HepG2 (cell line): ENCODE measurements around the gene BTBD19. TPM values are rescaled to one million over a fixed set of nuclear protein-coding genes. Genes with fewer than 3 reads are reported as not detected.

ENCODE experiments used
- NBN ChIP-seq: fragments of 450-650 bp; conservative IDR thresholded peaks from 2 replicates; pipeline ENCODE4 v1.6.1; 2017
- PAXIP1 ChIP-seq: sonication (generic); formaldehyde crosslinking; conservative IDR thresholded peaks from 2 replicates; pipeline ENCODE4 v1.4.0; 2020; ENCODE audit warnings: mild to moderate bottlenecking, missing genetic modification reagents, moderate library complexity
- polyA plus RNA-seq, 8 experiments: library from polyadenylated mRNA; depleted of rRNA in 3 of 8; stranded (reverse) in 7 of 8; unstranded in 1 of 8; fragments of >200 nt; fragmentation: Illumina TruSeq in 4 of 8; extraction: Trizol in 4 of 8; gene quantifications; 2 replicates each; pipeline versions ENCODE4 v1.2.1 to v1.2.3, GENCODE V29; 2011 to 2016; ENCODE audit warnings: low read depth in 4 of 8, missing spikeins in 1 of 8, mixed read lengths in 1 of 8; ENCODE audit not compliant: insufficient read depth in 1 of 8
- total RNA-seq, 5 experiments: library from RNA; depleted of rRNA; stranded (reverse); fragments of >200 nt; fragmentation: Illumina TruSeq; extraction: Trizol; gene quantifications; 2 replicates each; pipeline ENCODE4 v1.2.3, GENCODE V29; 2016; ENCODE audit warnings: low read depth in 1 of 5
- TF ChIP-seq, protein P1 (sequence below): sonication (generic); formaldehyde crosslinking; IDR thresholded peaks from 2 replicates; pipeline ENCODE4 v1.4.0; 2020; ENCODE audit warnings: mild to moderate bottlenecking, missing genetic modification reagents
- TF ChIP-seq, protein P2 (sequence below): conservative IDR thresholded peaks from 2 replicates; pipeline ENCODE4 v1.6.1; 2018; ENCODE audit warnings: missing genetic modification reagents

BTBD19 gene
- total and polyA plus RNA-seq, 2 of the 13 experiments (the other 11 are each of a cell fraction or from before 2014, with no cell fraction given), result 2.7 to 6.7 TPM

DNA sequence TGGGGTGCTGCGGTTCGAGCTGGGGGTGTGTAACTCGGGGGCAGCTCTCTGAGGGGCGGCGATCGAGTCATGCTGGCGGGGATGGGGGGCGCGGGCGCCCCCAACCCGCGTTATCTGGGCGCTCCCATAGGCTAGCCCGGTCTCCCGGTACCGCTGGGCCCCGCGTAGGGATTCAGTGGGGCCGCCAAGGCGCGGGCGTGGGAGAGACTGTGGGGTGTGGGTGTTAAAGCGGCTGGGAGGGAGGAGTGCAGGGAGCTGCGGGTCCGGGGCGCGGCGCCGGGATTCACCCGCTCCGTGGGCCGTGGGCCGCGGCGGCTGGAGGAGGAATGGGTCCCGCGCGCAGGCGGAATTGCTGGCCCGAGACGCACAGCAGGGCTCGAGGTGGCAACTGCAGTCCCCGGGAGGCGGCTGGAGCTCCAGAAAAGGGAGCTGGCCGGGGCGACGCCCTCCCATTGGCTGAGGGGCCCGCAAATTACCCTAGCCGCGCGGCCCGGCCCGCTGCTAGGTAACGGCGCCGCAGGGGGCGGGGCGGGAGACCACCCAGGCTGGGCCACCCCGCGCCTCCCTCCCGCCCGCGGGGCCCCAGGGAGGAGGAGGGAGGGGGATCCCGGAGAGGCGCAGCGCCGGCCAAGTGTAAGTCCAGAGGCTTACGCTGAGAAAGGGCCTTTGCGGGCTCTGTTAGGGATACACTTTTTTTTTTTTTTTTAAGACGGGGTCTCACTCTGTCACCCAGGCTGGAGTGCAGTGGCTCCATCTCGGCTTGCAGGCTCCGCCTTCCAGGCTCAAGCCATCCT lies 34.7 kb downstream of the BTBD19 start, which contains the start of gene PTCH2 (continued):
- TF ChIP-seq PAXIP1 (CRISPR knock-in tag) (0 out of 2 replicates have a peak, but pooled peaks have one; percentile 25), NBN (no peak)
- TF ChIP-seq, protein P1, sequence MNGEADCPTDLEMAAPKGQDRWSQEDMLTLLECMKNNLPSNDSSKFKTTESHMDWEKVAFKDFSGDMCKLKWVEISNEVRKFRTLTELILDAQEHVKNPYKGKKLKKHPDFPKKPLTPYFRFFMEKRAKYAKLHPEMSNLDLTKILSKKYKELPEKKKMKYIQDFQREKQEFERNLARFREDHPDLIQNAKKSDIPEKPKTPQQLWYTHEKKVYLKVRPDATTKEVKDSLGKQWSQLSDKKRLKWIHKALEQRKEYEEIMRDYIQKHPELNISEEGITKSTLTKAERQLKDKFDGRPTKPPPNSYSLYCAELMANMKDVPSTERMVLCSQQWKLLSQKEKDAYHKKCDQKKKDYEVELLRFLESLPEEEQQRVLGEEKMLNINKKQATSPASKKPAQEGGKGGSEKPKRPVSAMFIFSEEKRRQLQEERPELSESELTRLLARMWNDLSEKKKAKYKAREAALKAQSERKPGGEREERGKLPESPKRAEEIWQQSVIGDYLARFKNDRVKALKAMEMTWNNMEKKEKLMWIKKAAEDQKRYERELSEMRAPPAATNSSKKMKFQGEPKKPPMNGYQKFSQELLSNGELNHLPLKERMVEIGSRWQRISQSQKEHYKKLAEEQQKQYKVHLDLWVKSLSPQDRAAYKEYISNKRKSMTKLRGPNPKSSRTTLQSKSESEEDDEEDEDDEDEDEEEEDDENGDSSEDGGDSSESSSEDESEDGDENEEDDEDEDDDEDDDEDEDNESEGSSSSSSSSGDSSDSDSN (CRISPR knock-in tag), result peak; percentile 35; the same call in 1 of the 2 replicates
- TF ChIP-seq, protein P2, sequence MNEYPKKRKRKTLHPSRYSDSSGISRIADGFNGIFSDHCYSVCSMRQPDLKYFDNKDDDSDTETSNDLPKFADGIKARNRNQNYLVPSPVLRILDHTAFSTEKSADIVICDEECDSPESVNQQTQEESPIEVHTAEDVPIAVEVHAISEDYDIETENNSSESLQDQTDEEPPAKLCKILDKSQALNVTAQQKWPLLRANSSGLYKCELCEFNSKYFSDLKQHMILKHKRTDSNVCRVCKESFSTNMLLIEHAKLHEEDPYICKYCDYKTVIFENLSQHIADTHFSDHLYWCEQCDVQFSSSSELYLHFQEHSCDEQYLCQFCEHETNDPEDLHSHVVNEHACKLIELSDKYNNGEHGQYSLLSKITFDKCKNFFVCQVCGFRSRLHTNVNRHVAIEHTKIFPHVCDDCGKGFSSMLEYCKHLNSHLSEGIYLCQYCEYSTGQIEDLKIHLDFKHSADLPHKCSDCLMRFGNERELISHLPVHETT (CRISPR knock-in tag), result no peak
